SIG-M5 (cell line): ENCODE measurements around the gene EPS8L1.
A peak's percentile ranks its signal among the peaks of the same experiment; 100 is the strongest.
"Not testable (repeated sequence)": the region's sequence is repeated elsewhere in the genome, so short reads cannot be mapped to it uniquely, and the experiment has no call there.

Experiments
- DNase-seq: peaks from one replicate; lab custom pipeline; 2025; lab: John Stamatoyannopoulos, UW

EPS8L1 gene

DNA sequence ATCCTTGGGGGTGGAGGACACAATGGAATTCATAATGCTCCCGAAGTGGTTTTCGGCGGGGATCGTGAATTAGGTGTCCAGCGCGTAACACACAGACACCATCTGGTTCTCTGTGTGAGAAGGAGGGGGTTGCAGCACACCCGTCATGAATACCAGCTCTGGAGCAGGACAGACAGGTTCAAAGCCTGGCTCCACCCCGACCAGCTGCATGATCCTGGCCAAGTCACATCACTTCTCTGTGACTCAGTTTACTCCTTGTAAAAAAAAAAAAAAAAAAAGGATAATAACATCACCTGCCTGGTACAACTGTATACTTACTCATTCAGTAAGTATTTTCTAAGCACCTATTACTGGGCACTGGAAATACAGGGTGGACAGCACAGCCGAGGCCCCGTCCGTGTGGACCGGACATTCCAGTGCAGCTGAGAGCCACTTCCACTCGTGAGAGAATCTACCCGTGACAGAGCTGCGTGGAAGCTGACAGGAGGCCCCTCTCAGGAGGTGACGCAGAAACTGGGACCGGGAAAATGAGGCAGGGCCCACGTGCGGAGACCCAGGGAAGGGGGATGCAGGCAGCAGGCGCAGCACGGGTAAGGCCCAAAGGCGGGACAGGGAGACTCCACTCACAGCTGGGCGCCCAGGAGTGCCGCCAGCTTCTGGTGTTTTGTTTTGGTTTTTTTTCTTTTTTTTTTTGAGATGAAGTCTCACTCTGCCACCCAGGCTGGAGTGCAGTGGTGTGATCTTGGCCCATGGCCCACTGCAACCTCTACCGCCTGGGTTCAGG, 24.7 kb upstream of the EPS8L1 start:
- DNase-seq = no peak

DNA sequence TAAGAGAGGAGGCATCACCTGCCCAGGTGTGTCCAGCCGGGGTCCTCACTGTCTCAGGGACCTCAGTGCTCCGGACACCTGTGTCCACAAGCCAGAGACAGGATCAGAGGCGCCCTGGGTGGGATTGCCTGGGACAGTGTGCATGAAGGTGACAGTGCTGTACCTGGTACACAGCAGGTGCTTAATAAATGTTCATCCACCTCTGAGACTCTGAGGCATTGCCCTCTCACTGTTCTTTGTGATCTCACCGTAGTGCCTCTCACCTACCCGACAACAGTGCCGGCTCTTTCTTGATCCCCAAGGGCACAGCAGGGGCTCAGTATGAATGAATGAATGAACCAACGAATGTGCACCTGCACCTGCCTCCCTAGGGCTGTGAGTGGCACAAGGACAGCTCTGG, 21.9 kb upstream of the EPS8L1 start:
- DNase-seq = no peak

DNA sequence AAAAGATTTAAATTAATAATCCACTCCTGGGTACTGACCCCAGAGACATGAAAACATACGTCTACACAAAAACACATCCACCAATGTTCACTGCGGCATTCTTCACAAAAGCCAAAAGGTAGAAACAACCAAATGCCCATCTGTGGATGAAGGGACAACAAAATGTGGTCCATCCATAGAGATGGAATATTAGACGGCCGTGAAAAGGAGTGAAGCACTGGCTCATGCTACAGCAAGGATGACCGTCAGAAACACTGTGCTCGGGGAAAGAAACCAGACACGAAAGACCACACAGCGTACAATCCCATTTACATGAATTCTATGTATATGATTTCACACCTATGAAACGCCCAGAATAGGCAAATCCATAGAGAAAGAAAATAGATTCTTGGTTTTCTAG, 18.8 kb upstream of the EPS8L1 start:
- DNase-seq = no peak

DNA sequence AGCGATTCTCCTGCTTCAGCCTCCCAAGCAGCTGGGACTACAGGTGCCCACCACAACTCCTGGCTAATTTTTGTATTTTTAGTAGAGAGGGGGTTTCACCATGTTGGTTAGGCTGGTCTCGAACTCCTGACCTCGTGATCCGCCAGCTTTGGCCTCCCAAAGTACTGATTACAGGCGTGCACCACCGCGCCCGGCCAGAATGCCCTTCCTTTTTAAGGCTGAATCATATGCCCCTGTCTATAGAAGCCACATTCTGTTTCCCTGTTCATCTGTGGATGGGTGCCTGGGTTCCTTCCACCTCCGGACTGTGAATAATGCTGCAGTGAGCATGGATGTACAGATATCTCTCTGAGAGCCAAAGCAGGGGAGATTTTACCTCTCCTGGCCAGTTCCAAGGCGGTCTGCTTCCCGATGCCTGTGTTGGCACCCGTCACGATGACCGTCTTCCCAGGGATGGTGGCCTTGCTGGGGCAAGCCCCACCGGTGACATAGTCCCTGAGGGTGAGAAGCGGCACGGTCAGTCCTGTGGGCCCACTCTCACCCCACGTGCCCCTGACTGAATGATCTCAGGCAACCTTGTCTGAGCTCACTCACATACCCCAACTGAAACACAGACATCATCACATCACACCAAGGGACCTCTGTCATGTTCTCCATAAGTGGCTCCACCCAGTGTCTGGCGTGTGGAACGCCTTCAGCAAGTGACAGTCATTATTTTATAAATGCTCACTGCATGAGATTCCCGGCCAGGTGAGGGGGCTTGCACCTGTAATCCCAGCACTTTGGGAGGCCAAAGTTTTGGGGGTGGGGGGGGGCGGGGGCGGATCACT, 16.7 kb upstream of the EPS8L1 start:
- no peak for DNase-seq

DNA sequence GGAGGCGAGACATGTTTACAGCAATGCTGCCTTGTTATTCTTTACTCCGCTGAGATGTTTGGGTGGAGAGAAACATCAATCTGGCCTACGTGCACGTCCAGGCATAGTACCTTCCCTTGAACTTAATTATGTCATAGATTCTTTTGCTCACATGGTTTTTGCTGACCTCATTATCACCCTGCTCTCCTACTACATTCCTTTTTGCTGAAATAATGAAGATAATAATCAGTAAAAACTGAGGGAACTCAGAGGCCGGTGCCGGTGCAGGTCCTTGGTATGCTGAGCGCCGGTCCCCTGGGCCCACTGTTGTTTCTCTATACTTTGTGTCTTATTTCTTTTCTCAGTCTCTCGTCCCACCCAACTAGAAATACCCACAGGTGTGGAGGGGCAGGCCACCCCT, 15.4 kb upstream of the EPS8L1 start:
- not testable (repeated sequence) for DNase-seq

DNA sequence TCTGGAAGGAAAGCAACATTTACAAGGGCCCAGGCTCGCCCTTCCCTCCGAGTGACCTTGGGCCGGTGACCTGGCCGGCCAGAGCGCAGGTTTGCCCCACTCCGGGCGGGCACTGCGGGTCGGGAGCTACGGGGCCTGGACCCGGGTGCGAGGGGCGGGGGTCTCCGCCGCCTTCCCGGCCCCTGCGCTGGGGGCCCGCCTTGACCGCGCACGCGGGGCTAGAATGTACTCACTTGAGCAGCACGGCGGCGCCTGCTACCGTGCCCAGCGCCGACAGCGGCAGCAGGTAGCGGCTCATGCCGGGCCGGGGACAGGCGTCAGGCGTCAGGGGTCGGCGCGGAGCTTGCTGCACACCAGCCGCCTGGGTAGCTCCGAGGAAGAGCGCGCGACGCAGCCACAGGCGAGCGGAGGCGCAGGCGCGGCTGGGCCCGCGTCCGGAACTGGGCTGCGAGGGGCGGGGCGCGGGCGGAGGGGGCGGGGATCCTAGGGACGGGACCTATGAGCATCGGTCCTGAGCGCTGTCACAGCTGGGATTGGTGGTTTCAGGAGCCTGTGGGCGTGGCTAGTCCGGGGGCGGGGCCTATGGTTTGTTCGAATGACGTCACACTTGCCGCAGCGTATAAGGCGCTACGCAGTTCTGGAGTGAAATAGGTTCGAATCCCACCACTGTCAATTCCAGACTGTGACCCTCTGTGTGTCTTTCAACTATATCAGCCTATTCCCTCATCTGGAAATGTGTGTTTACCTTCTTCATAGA, 12.8 kb upstream of the EPS8L1 start, which contains the start of gene RDH13:
RDH13 (minus strand) TSS at position 414 of the 757 bp plus-strand sequence; CDS start at position 298, 116 bp downstream.
- DNase-seq = peak; percentile 73

DNA sequence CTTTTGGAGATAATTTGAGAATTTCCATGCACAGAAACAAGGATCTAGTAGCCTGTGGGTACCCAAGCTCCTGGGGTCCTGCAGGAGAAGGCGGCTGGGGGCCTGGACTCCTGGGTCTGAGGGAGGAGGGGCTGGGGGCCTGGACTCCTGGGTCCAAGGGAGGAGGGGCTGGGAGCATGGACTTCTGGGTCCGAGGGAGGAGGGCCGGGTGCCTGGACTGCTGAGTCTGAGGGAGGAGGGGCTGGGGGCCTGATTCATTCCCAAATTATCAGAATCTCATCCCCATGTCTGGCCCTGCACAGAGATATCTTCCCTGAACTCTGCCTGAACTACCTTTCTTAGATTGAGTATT, 12.2 kb upstream of the EPS8L1 start:
- no peak for DNase-seq

DNA sequence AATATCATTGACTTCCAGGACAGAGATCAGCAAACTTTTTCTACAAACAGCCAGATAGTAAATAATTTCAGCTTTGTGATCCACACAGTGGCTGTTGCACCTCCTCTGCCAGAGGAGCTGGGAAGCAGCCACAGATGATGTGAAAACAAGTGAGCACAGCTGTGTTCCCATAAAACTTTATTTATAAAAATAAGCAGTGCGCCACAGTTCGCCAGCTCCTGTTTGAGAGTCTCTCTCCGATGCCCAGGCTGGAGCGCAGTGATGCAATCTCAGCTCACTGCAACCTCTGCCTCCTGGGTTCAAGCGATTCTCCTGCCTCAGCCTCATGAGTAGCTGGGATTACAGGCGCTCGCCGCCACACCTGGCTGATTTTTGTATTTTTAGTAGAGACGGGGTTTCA, 10.2 kb upstream of the EPS8L1 start:
- DNase-seq = not testable (repeated sequence)

DNA sequence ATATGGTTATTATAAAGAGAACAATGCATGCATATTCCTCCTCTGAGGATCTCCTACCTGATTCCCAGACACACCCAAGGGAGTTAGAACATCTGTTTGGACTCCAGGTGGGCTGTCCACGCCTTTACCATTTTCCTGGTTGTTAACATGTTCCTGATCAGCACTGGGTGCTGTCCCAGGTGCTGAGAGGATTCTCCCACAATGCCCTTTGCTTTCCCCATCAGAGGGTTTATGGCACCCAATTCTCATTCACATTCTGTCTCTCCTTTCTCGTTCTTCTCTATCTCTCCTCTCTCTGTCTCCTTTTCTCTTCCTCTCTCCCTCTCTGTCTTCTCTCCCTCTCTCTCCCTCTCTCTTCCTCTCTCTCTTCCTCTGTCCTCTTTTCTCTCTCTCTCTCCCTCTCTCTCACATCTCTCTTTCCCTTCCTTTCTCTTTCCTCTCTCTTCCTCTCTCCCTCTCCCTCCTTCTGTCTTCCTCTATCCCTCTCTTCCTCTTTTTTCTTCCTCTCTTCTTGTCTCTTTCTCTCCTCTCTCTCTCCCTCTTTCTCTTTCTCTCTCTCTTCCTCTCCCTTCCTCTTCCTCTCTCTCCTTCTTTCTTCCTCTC, 9.5 kb upstream of the EPS8L1 start:
- no peak for DNase-seq

DNA sequence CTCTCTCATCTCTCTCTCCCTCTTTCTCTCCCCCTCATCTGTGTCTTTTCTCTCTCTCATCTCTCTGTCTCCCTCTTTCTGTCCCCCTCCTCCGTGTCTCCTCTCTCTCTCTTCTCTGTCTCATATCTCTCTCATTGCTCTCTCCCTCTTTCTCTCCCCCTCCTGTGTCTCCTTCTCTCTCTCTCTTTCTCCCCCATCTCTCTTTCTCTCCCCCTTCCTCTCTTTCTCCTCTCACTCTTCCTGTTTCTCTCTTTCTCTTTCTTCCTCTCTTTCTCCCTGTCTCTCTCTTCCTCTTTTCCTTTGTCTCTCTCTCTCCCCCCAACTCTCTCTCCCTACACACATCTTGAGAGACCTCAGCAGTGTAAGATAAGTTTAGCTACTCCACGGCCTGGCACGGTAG, 7.8 kb upstream of the EPS8L1 start:
- DNase-seq = no peak

DNA sequence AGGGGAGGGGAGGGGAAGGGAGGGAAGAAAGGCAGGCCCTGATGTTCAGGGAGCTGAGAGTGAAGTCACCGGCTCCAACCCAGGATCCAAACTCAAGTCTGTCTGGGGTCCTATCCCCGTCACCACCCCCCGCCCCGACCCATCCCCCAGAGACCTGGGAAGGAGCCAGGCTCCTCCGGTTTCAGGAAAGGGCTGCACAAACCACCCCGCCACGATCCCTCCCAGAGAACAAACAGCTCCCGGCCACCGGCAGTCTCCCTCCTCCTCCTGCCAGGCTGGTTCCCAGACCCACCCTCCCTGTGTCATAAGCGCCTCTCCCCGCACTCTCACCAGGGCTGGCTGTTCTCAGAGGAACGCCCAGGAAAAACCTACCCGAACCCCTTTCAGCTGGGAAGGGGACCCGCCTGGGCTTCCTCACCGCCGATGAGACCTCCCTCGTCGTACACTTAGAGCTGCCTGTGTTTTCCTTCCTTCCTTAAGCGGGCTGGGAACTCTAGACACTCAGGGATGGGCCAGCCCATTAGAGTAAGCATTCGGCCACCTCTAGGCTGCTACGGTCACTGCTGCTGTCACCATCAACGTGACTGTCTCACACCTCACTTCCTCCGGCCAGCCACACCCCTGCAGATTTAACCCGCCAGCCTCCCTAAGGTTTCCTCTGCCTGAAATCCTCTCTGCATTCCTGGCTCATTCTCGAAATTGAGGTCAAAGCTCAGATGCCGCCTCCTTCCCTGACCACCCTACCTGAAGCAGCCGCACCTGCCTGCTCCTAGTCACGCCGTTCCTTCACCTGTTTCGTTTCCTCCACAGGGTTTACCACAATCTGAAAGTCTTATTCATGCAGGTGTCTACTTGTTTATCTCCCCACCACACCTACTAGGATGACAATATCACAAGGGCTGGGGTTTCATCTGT, 6.5 kb upstream of the EPS8L1 start:
- no peak for DNase-seq

DNA sequence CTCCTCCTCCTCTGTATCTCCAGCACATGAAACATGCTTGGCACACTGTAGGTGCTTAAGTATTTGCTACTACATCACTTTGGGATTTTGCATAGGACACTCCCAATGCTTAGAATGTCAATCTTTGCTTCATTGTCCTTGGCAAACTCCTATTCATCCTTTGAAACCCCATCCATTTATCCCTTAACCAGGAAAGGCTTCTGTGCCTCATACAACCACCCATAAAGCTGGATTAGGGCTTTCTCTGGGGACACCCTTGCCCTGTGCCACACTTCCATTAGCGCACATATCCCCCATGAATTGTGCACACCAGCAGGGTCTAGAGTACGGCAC, 5.8 kb upstream of the EPS8L1 start:
- no peak for DNase-seq

DNA sequence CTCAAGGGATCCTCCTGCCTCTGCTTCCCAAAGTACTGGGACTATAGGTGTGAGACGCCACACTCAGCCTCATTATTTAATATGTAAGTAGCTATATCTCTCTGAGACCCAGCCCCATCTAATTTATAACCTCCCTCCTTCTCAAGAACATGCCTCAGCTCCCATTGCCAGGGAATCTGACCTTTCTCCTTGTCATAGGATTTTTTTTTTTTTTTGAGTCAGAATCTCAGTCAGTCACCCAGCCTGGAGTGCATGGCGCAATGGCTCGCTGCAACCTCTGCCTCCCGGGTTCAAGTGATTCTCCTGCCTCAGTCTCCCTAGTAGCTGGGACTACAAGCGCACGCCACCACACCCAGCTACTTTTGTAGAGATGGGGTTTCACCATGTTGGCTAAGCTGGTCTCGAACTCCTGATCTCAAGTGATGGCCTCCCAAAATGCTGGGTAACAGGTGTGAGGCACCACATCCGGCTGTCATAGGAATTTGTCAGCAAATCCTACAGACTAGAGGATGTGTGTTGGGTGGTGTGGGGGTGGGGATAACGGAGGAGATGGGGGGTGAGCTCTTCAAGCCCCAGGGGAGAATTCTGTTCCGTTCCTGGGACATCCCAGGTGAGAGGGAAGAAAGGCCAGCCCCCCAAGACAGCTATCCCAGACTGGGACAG, 5.1 kb upstream of the EPS8L1 start:
- no peak for DNase-seq

DNA sequence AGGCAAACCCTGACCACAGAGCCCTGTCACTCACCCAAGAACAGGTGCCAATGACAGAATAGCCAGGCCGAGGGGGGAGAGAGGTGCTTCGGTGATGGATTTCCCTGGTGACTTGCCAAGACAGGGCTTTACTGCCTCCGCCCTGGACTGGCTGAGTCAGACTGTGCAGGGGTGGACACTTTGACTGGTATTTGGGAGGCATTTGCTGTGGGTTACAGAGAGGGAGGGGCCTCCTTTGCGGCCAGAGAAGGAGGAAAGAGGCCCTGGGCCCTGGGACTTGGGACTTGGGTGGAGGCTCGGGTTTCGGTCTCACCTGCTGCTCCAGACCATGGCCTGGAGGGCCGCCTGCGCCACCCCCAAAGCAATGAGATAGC, 4.6 kb upstream of the EPS8L1 start:
- DNase-seq = no peak

DNA sequence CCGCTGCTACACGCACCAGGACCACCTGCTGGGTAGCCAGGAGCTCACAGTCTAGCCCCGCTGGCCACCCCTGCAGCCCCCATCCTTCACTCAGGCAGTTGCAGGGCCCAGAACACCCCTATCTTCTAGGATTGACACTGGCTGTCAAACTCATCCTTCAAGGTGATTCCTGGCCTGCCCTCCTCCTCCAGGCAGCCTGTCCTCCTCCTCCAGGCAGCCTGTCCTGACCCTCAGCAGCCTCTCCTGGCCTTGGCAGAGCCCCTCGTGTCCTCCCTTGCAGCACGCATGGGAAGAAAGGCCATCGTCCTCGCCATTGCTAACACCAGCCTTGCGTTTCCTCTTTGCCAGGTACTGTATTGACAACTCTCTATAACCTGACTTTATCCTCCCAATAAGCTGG, 3.8 kb upstream of the EPS8L1 start:
- no peak for DNase-seq

DNA sequence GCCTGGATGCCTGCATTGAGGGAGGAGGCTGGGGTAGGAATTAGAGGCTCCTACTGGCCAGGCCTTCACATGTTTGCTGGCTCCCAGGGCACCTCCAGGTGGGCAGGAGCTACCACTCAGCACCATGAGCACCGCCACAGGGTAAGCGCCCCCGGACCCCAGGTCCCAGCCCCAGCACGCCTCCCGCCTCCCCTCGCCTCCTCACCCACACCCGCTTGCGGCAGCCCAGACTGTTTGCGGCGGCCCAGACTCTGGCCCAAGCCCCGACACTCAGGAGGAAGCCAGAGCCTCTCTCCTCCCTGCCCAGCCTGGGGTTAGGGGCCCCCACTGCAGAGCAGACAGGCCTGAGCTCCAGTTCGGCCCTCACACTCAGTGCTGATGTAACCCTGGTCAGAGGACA, 652 bp downstream of the EPS8L1 start:
- no peak for DNase-seq

DNA sequence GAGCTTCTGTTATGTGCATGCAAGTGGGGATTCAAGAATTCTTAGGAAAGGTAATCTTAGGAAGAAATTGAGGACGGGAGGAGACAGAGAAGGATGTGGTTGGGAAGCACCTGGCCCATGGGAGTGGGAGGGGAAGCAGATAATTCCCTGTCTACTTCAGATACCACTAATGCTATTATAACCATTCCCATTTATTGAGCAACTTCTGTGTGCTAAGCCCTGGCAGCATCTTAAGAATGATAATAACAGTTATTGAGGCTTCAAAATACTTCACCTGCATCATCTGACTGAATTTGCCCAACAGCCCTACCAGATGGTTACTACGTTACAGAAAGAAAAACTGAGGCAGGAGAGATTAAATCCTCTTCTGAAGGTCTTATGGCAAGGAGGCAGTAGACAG, 1.4 kb downstream of the EPS8L1 start:
- no peak for DNase-seq

DNA sequence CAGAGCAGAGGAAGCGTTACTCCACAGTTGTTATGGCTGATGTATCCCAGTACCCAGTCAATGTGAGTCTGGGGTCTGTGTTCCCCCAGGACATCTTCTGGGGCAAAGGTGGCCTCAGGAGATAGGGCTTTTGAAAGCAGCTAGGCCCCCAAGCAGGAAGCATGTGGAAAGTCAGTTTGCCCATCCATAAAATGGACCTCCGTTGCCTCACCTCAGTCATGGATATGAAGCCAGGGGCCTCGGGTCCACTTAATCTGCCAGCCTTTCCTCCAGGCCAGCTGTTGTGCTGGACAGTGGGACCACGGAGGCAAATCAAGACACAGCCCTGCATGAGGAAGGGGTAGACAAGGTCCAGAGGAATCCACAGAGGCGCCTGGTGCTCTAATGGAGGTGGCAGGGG, 3.3 kb downstream of the EPS8L1 start:
- DNase-seq = no peak

DNA sequence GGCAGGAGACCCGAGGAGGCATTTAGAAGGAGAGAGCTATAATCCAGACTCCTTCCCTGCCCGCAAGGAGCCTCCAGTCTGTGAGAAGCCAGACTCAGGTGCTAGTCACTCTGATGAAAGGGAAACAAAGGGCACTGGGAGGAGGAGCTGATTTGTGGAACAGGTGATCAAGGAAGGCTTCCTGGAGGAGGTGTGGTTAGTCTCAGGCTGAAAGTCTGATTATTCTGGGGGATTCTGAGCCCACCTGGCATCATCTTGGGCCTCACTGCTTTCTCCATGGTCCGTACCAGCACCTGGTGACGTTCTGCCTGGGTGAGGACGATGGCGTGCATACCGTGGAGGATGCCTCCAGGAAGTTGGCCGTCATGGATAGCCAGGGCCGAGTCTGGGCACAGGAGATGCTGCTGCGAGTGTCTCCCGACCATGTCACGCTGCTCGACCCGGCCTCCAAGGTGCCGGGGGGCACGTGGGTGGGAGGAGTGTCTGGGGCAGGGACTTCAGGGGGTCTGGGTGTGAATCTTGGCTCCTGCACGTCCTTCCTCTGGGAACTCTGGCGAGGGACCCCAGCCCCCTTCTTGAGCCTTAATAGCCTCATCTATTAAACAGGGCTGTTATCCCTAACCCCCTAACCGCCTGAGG, 3.9 kb downstream of the EPS8L1 start:
- DNase-seq = no peak
